Body of pancreas (tissue), 4 donors: ENCODE results near the gene PCDHGB7.

Experiments used
- CTCF ChIP-seq, 7 experiments: fragments of 450-650 bp in 4 of 7; fragments of 200-600 bp in 3 of 7; sonication (generic) in 3 of 7; IDR thresholded peaks; one replicate each; pipeline ENCODE4 v1.5.1; 2016 to 2019; ENCODE audit warnings: antibody characterized with exemption in 7 of 7
- POLR2A ChIP-seq, 3 donors: fragments of 450-650 bp; IDR thresholded peaks; one replicate each; pipeline ENCODE4 v1.6.1; 2016; ENCODE audit warnings: antibody characterized with exemption in 3 of 3, mild to moderate bottlenecking in 2 of 3

DNA sequence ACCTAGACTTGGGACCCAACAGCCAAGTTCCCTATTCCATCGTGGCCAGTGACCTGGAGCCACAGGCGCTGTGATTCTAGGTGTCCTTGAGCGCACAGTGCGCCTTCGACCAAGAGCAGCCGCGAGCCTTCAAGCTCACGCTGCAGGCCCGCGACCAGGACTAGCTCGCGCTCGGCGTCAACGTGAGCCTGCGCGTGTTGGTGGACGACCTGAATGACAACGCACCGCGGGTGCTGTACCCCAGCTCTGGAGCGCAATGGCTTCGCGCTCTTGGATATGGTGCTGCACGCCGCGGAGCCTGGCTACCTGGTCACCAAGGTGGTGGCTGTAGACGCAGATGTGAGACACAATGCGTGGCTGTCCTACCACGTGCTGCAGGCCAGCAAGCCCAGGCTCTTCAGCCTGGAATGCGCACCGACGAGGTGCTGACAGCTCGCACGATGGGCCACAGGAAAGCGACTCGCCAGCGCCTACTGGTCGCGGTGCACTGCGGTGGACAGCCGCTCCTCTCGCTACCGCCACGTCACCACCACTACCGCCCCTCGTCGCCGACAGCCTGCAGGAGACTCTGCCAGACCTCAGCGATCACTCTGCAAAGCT is 24.2 kb downstream of the PCDHGB7 start:
- no peak for TF ChIP-seq CTCF (IDR thresholded peaks at IDR 0.05)
- no peak for TF ChIP-seq POLR2A (IDR thresholded peaks at IDR 0.05)
